HG03521 (cell line): ENCODE results near the gene EFTUD2.

ENCODE experiments used
- ATAC-seq: cut with Tn5 transposase; IDR thresholded peaks from one replicate; pipeline ENCODE4 v1.9.1; 2021; ENCODE audit warnings: mild to moderate bottlenecking, moderate library complexity; ENCODE audit not compliant: unreplicated experiment

Gene EFTUD2

DNA sequence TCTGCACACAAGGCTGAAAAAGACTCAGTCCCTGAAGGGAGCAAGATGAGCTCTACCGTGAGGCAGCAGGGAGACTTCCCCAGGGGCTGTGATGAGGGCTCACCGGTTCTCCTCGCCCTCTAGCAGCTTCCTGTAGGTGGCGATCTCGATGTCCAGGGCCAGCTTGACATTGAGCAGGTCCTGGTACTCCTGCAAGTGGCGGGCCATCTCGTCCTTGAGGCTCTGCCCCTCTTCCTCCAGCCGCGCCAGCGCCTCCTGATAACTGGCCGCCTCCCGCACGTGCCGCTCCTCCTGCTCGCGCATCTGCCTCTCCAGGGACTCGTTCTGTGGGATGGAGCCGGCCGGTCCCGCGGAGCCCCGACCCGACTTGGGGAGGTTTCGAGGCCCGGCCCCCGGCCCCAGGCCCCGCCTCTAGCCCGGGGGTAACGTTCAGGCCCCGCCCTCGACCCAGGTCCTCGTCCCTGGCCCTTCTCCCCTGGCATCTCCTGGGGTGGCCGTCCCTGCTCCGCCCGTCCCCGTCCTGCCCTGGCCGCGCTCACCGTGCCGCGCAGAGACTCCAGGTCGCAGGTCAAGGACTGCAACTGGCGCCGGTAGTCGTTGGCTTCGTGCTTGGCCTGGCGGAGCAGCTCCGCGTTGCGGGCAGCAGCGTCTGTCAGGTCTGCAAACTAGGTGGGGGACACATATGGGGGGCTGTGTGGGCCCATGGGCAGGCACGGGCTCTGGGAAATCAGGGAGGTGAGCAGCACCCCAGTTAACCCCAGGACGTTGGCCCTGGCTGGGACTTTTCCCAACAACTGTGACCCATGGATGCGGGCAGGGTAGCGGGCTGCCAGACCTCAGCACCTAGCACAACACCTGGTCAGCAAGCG lies 12.1 kb upstream of the EFTUD2 start:
- no peak for ATAC-seq

DNA sequence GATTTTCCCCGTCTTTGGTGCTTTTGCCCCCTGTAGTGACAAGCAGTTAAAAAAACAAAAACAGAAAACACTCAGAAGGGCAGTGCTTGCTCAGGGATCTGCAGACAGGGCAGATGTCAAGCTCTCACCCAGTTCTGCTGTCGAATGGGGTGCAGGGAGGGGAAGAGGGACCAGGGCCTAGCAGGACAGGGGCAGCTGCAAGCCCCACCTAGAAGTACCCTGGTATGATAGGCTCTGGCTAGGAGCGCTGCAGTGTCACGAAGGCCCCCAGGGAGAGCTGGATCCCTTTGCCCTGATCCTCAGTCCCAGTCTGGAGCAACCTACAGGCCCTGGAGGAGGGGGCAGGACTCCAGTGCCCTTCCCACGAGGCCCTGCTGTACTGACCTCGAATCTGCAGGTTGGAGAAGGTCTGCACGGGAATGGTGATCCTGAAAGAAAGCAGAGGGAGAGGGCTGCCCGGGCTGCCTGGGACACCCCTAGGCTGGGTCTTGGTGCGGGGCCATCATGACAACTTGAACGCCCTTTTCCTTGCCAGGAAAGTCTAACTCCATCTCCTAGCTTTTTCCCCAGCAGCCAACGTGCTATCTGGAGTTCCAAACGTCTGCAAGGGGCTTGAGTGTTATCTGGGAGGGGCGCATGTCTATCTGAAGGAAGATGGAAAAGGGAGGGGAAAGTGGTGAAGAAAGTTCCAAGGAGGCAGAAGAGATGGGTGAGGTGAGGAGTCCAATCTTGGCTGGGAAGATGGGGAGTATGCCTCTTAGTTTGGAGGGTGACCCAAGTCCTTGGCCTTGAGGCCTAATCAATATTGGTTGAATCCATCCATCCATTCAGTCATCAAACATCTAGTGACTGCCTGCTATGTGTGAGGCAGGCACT lies 11.2 kb upstream of the EFTUD2 start:
- ATAC-seq, result no peak

DNA sequence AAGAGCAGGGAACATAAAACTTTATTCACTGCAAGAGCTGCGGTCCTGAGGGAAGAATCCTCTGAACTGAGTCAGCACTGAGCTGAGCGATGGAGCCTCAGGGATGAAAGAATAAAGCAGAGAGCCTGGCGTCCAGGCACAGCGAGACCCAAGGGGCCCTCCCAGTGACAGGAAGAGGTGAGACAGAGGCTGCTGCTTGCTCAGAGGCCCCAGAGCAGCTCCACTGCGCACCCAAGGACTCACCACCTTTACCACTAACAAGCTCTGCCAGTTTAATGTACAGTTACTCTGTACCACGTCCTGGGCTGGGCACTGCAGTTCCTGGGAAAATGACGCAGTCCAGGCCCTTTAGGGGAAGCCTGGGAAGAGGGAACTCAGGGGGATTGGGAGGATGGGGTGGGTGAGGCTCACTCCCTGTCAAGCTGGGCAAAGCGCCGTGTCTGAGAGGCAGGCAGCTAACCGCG lies 10.5 kb upstream of the EFTUD2 start:
- ATAC-seq, result no peak

DNA sequence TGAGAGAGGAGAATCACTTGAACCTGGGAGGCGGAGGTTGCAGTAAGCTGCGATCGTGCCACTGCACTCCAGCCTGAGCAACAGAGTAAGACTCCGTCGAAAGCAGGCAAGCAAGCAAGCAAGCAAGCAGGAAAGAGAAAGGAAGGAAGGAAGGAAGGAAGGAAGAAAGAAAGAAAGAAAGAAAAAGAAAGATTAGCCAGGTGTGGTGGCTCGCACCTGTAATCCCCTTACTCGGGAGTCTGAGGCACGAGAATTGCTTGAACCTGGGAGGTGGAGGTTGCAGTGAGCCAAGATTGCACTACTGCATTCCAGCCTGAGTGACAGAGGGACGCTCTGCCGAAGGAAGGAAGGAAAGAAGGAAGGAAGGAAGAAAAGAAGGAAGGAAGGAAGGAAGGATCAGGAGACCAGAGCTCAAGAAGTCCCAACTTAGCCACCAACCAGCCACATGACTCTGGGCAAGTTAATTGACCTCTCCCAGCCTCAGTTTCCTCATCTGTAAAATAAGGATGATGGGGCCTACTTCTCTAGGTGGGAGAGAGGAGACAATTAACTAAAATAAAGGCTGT lies 9.6 kb upstream of the EFTUD2 start:
- ATAC-seq, result no peak

DNA sequence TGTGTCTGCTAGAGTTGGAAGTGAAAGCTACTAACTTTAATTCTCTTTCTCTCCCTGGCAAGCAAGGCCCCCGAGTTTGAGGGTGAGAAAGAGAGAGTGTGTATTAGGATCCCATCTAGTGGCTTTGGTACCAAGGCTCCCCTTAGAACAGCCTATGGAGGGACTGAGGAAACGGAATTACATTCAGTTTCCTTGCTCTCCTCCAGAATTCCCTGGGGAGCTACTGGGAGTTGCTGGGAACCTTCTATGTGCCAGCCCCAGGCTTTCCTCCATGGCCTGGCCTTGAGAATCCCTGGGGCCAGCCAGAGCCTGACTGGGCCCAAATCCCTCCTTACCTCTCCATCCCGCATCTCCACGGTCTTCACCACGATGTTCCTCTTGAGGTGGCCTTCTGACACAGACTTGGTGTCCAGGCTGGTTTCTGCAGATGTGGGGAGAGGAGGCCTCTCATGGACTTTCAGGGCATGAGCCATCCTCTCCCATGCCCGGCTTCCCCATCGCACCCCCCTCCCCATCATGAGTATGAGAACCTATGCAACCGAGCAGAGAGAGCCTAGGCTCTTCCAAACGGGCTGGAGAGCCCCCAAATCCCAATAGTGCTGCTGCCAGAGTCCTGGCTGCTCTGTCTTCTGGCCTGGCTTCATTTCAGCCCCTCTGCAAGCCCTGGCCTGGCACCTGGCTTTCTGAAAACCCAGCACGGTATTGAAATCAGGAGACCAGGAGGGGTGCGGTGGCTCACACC lies 8.7 kb upstream of the EFTUD2 start:
- no peak for ATAC-seq

DNA sequence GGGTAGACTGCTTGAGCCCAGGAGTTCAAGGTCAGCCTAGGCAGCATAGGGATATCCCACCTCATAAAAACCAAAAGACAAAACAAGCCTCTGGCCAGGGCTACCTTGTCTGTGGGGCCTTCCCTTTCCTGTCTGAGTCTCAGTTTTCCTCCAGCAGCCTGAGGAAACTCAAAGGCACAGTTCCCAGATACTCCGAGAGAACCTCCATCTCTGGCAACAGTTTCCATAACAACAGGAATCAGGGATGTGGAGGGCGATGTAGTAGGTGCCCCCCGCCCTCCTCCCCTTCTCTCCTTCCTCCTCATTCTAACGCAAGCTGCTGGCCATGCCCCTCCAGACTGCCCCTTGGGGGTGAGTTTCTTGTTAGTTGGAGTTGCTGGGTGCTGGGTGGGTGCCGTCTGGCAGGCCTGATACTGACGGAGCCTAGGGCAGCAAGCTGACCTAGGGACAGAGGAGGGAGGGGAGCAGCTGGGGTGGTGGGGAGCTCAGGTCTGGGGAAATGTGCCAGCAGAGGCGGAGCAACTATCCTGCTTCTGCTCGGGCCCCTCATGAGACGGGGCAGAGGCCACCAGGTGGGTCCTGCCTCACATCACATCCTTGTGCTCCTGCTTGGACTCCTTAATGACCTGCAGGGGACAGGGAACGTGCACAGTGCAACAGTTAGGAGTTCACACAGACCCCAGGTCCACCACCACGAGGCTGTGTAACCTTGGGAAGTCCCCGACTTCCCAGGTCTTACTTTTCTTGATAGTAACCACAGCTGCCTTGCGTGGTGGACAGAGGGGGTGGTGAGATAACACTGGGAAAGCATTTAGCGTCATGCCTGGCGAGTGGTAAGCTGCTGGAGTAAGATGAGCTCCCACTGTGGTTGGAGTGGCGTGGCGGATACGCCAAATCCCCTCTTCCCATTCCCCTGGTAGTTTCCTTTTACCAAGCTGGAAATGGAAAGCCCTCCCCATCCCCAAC lies 7.8 kb upstream of the EFTUD2 start:
- ATAC-seq, result no peak

DNA sequence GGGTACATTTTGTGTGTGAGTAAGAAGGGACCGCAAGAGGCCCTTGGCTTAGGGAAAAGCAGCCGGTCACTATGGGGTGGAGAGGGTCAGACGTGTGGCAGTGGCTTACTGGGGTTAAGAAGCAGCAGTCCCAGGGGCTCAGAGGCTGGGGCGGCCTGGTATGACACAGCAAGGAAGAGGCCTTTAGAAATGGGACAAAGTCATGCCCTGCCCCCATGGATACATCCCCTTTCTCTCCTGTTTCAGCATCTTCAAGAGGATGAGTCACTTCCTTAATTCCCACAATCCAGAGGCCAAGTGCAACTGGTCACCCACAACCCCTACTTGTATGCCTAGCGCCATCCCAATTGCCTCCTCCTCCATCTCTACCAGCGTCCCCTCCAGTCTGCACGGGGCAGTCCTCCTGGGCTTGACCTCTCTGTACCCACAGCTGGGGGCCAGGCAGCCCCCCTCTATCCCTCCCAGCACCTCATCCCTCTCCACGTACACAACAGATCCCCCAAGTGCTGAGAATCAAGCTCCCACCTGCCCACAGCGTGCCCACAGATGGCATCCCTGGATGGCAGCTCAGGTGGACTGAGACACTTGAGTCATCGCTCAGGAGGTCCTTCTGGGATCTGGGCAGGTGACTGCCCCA lies 6.9 kb upstream of the EFTUD2 start:
- ATAC-seq, result no peak

DNA sequence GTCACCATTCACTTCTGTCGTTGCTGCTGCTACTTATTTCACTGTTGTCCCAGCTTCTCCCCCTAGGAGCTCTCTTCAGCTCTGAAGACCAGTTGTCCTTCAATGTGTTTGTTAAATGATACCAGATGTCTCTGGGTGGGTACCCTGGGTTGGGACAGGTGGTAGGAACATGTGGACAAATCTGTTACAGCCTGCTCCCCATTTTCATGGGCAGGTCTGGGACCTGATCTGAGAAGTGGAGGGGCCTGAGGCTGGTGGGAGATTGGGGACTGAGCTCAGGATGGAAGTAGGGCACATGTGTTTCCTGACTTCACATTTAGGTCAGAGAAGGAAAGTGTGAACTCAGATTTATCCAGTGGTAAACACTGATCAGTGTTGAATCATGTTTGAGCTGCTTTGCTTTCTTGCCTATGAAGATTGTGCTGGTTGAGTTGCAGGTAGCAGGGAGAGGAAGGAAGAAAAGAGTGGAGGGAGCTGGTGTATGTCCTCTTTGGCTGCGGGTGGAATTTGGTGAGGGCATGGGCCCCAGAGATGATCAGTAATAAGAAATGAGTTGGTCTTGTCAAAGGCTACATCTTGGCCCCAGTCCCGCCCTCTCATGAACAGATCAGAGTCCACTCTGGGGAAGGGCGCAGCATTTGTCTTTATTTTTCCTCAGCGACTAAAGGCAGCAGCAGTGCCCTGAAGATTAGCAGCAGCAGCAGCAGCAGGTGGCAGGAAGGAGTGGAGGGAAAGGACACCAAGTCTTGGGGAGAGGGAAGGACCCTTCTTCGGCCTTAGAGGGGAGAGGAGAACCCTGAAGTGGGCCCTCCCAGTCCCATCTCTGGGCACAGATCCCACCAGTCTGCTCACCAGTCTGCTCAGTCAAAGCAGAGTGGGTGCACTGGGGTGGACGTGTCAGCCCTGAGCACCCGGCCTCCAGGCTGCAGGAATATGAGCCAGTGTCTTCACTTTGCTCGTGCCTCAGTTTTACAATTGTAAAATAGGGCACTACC lies 6.1 kb upstream of the EFTUD2 start:
- ATAC-seq, result no peak

DNA sequence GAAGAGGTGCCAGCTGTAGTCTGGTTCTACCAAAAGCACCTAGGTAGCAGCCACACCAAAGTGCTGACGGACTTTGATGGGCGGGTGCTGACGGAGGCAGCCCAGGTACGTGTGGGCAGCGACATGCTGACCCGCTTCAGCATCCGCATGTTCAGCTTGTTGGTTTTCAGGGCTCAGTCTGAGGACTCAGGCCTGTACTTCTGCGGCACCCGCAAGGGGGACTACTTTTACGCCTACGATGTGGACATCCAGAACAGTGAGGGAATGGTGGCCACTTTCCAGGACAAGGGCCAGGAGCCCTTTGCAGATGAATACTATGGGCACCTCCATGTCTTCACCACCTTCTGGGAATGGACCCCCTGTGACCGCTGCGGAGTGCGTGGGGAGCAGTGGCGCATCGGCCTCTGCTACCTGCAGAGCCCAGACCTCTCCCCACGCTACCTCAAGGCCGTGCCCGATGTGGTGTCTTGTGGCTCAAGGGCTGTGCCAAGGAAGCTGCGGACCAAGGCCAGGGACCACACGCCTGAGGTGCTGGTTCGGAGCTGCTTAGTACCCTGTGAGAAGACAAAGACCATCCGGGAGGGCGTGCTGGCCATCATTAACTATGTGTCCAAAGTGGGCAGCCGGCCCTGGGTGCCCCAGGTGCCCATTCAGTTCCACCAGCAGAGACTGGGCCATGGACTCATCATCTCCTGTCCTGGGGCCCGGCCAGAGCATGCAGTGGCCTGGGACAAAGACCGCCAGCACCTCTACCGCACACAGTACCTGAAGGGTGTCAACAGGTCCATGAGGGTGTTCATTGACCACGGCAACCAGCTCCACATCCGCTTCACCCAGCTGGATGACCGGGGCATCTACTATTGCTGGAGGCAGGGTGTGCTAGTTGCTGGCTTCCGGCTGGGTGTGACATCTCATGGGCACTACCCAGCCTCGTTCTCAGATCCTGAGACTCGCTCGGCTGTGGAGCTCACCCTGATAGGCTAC lies 5.0 kb upstream of the EFTUD2 start:
- ATAC-seq, result no peak

DNA sequence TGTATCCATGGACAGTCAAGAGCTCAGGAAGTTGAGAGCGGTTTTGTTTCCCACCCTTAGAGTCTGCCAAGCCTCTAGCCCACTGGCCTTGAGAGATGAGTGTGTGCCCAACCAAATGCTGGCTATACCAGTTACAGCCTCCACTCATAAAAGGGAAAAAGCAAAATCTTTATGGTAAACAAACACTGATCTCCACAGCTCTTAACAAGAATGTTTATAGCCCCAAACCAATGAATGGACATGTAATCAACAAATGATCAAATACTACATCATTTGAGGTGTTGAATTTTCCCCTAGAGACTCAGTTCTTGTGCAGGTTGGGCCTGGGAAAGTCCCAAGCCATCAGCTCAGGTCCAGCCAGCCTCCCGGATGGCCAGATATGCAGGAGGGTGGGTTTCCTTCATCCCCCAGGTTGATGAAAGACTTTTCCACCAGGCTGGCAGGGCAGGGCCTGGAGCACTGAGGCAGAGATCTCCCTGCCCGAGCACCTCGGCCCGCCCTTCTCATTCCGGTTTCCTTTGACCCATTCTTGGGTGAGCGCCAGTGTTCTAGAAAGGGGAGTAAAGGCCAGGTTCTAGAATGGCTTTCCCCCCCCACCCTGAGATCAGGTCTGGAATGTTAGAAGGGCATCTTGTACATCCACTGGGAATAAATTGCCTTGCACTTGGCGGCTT lies 3.9 kb upstream of the EFTUD2 start:
- ATAC-seq, result no peak

DNA sequence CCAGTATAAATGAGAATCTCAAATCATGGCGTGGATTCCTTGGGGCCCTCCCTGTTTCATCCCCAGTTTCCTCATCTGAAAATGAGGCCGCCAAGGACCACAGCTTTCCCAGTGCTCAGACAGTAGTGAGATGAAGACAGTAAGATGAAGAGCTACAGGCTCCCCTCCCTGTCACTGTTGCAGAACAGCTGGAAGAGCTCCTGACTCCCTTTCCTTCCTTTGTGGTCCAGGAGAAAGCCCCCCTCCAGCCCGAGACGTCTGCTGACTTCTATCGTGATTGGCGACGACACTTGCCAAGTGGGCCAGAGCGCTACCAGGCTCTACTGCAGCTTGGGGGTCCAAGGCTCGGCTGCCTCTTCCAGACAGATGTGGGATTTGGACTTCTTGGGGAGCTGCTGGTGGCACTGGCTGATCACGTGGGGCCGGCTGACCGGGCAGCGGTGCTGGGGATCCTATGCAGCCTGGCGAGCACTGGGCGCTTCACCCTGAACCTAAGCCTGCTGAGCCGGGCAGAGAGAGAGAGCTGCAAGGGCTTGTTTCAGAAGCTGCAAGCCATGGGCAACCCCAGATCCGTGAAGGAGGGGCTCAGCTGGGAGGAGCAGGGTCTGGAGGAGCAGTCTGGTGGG lies 3.0 kb upstream of the EFTUD2 start:
- no peak for ATAC-seq

DNA sequence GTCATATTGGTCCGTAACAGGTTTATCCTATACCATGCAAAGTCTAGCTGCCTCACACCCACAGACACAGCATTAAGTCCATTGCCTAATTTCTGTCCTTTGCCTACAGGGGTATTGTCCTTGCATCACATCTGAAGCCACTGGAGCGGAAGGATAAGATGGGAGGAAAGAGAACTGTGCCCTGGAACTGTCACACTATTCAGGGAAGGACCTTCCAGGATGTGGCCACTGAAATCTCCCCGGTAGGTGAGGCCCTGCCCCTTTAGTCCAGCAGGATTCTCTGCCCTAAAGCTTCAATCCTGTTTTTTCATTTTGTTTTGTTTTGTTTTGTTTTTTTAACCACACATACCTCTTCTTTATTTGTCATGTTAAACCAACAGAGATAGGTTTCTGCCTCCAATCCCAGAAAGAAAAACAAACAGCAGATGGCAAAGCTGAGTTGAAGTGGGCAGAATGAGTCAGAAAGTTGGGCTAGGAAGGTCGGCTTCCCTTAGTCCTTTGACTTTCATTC lies 2.2 kb upstream of the EFTUD2 start:
- ATAC-seq, result no peak

DNA sequence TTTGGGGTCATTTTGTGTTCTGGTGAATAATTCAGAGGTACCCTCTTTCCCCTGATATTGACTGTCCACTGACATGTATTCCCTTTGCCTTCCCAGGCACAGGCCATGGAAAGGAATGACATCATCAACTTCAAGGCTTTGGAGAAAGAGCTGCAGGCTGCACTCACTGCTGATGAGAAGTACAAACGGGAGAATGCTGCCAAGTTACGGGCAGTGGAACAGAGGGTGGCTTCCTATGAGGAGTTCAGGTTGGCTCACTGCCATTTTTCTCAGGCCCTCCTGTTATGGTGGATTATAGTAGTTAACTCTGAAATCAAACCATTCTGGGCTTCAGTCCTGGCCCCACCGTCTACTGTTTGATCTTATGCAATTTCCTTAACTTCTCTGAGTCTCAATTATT lies 1.6 kb upstream of the EFTUD2 start:
- no peak for ATAC-seq

DNA sequence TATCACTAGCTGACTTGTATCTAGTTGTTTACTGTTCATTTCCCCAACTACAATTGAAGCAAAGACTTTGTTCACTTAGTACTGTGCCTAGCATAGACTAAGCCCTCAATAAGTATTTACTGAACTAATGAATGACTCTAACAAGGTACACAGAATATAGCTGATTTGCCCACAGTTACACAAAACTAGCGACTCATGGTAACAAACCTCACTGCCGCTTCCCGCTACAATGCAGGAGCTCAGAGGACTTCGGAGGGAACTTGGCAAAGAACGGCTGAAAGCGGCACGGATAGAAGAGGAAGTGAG lies 524 bp downstream of the EFTUD2 start:
- peak; percentile 22 for ATAC-seq

DNA sequence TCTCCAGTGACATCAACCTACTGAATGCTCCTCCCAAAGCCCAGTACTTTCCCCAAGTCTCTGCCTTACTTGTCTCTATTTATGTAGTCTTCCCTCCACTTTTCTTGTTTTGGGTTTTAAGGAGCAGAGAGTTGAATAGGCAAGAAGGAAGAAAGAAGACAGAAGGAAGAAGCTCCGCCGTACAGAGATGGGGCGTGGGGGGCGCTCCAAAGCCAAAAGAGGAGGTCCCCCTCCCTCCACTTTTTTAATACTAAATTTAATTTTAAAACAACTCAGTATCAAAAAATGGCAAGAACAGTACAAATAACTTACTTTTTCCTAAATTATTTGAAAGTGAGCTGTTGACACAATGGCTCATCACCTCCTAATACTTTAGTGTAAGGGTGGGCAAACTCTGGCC lies 4.6 kb downstream of the EFTUD2 start:
- no peak for ATAC-seq

DNA sequence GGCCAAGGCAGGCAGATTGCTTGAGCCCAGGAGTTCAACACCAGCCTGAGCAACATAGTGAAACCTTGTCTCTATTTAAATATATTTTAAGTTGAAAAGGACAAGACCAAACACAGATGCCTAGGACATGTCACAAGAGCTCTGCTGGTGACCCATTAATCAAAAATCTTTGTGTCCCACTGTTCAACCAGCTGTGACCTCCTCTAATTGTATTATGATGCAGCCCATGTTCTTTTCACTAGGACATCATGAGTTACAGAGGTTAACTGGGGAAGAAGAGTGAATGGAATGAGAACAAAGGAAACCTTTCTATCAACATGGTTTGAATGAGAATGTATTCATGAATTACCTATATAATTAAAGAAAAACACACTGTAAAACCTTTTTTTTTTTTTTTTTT lies 7.0 kb downstream of the EFTUD2 start:
- no peak for ATAC-seq
